HG02759 (cell line): ENCODE data around the gene ADK.
"Not testable (repeated sequence)": the region's sequence is repeated elsewhere in the genome, so short reads cannot be mapped to it uniquely, and the experiment has no call there.

ENCODE experiments used
- ATAC-seq: cut with Tn5 transposase; IDR thresholded peaks from one replicate; pipeline ENCODE4 v1.9.1; 2021; ENCODE audit warnings: mild to moderate bottlenecking, moderate library complexity; ENCODE audit not compliant: unreplicated experiment

Gene ADK

DNA sequence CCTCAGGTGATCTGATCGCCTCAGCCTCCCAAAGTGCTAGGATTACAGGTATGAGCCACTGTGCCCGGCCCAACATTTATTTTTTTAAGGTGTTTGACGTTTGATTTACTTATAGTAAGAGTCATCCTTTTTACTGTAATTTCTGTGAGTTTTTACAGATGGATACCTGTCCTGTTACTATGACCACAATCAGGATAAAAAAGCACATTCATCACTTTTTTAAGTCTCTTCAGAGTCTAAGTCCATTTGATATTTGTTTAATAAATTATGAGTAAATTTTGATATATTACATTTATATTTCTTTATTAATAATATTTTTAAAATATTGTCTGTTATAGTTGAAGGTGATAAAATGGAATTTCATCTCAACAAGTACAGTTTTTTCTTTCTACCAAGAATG lies 374.9 kb downstream of the ADK start:
- ATAC-seq: no peak

DNA sequence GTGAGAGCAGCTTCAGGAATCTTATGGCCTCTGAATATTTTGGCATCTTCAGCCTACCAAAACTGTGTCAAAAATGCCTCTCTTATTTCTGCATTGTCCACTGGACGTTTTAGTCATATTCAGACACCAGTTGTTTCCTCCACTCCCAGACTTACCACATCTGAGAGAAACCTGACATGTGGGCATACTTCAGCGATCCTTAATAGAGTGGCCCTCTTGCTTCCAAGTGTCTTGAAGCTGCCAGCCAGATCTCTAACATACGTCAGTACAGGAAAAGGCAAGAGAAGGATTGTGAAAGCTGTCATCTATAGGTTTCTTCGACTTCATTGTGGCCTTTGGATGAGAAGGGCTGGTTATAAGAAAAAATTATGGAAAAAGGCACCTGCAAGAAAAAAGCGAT lies 376.6 kb downstream of the ADK start:
- not testable (repeated sequence) for ATAC-seq

DNA sequence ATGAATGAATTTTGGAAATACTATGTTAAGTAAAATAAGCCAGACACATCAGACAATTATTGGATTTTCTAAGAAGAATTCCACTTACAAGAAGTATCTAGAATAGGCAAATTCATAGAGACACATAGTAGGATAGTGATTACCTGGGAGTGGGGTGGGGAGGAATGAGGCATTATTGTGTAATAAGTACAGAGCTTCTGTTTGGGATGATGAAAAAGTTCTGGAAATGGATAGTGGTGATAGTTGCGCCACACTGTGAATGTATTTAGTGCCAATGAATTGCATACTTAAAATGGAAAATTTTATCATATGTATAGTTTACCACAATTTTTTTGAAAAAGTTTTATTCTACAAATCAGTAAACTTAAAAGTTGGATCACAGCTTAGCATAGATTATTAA lies 378.2 kb downstream of the ADK start:
- no peak for ATAC-seq

GRCh38 chr10:74530981-74531380 lies 380.0 kb downstream of the ADK start:
- no peak for ATAC-seq

DNA sequence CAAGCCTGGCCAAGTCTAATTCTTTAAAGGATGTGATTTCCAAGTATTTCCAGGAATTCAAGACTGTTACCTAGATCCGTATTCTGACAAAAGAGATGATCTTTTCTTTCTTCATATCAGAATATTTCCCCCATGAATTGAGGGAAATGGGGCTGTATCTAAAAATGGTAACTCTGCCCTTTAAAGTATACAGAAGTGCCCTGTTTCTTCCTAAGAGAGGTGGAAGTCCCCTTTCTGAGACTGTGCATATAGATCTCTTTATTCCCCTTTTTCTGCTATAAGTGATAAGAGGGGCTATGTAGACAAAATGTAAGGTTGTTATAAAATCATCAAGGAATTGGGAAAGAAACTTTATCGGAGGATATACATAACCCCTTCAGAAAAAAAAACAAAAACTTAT lies 388.3 kb downstream of the ADK start:
- no peak for ATAC-seq

DNA sequence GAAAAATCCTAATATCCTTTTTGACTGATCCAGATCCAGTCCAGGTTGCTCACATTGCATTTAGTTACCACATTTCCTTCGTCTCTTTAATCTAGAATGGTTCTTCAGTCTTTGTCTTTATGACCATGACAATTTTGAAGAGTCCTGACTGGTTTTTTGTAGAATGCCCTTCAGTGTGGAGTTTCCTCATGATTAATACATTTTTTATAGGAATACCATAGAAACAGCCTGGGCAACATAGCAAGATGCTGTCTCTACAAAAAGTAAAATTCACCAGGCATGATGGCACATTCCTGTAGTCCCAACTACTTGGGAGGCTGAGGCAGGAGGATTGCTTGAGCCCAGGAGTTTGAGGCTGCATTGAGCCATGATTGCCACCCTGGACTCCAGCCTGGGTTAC lies 390.4 kb downstream of the ADK start:
- no peak for ATAC-seq

DNA sequence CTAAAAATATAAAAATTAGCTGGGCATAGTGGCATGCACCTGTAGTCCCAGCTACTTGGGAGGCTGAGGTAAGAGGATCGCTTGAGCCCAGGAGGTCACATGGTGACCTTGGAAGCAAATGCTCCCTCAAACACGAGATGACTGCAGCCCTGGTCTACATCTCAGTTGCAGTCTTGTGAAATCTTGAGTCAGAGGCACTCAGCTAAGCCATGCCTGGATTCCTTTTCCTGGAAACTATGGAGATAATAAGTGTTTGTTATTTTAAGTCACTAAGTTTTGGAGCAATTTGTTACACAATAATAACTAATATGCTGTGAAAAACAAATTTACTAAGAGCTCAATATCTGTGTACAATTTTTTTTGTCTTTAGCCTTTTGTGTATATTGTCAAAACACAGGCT lies 391.1 kb downstream of the ADK start:
- ATAC-seq: no peak

GRCh38 chr10:74543276-74543675 lies 392.3 kb downstream of the ADK start:
- ATAC-seq: no peak

DNA sequence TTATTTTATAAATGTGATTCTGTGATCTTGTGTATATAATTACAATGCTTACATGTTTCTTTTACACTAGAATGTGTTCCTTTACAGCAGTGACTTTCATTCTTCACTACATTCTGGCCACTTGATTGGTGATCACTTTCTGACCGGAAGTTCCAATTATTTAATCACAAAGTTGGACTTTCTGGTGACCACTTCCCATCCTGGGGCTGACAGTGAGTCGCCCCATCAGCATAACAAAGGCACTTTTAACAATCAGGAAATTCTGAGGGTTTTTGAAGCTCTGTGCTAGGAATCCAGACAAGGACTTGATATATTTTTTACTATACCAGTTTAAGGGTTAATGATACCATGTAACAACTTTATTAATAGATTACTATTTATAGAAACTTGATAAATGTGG lies 393.1 kb downstream of the ADK start:
- no peak for ATAC-seq

DNA sequence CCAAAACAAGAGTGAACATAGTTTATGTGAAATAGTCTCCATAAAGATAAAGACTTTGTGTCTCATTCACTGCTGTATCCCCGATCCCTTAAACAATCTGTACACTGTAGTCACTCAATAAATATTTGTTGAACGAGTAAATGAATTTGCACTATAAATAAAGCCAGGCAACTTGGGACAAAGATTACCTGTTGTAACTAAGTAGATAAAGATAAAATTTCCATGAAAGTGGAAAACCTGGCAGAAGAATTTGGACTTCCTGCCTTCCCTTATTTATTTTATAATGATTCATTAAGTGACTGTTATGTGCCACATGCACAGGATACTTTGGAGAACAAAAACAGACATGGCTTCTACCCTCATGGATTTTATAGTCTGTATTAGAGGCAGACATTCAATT lies 397.7 kb downstream of the ADK start:
- no peak for ATAC-seq

DNA sequence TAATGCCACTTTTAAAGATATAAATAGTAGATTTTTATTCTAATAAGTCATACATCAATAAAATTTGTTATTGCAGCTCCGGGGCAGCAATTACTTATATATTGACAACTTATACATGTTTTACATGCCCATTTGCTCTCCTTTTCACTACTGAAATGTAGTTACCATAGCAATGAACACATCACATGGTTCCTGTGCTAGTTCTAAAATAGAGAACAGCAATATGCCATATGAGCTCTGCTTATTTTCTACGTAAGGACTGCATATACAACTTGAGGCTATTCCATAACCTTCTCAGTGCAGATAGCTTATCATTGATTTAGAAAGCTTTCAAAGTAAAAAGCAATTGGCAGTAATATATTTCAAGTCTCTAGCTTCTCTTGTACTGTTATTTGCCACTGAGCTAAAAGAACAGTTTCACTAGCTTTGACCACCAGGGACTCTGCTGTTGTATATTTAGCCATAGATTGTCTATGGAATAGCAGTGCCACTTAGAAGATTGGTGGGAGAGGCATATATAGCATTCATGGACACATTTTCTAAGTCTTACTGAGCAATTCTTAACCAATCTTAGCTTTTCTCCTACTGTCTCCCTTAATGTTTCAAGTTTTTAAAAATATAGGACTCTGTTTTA lies 405.2 kb downstream of the ADK start:
- no peak for ATAC-seq

GRCh38 chr10:74557098-74557497 lies 406.1 kb downstream of the ADK start:
- ATAC-seq: no peak

DNA sequence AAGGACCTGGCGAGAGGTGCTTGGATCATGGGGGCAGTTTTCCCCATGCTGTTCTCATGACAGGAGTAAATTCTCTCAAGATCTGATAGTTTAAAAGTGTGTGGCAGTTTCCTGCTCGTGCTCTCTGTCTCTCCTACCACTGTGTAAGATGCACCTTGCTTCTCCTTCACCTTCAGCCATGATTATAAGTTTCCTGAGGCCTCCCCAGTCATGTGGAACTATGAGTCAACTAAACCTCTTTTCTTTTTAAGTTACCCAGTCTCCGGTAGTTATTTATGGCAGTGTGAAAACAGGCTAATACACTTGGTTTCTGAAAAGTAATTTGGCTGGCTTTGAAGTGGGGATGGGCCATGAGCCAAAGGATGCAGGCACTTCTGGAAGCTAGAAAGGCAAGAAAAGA lies 407.4 kb downstream of the ADK start:
- ATAC-seq: no peak

DNA sequence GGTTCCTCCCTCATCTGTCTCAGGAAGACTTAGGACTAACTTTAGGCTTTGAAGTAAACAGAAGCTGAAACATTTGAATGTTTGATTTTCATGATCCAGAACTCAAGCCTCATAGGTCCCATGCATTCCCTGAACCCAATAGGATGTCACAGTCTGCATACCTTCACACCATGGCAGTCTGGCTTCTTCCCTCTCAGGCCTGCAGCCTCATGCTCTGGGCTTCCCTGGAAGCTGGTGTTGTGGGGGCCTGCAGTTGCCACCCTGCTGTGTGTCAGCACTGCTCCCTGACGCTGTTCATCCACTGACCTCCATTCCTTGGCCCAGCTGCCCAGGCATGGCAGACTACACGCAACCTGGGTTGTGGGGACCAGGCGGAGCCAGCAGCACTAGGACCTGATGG lies 407.9 kb downstream of the ADK start:
- no peak for ATAC-seq

DNA sequence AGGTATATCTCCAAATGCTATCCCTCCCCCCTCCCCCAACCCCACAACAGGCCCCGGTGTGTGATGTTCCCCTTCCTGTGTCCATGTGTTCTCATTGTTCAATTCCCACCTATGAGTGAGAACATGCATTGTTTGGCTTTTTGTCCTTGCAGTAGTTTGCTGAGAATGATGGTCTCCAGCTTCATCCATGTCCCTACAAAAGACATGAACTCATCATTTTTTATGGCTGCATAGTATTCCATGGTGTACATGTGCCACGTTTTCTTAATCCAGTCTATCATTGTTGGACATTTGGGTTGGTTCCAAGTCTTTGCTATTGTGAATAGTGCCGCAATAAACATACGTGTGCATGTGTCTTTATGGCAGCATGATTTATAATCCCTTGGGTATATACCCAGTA lies 417.9 kb downstream of the ADK start:
- ATAC-seq: not testable (repeated sequence)

DNA sequence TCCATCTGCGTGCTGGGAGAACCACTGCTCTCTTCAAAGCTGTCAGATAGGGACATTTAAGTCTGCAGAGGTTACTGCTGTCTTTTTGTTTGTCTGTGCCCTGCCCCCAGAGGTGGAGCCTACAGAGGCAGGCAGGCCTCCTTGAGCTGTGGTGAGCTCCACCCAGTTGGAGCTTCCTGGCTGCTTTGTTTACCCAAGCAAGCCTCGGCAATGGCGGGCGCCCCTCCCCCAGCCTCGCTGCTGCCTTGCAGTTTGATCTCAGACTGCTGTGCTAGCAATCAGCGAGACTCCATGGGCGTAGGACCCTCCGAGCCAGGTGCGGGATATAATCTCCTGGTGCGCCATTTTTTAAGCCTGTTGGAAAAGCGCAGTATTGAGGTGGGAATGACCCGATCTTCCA lies 422.5 kb downstream of the ADK start:
- not testable (repeated sequence) for ATAC-seq

- no peak for ATAC-seq
These were observed 424.2 kb downstream of the ADK start for GRCh38 chr10:74575191-74575720.

DNA sequence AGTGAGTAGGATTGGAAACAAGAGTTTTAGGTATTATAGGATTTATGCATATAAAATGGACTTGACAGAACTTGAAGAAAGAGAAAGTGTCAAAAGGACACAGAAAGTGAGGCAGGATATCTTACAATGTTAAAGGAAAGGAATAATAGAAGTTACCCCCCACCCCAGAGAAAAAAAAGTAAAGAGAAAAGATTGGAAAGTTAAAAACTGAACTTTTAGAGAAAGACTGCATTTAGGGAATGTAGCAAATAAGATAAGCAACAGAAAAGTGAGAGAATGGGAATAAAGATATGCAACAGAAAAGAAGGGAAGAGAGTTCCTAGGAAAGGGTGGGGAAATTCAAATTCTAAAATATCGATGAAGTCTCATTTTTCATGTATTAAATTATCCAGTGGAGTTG lies 424.9 kb downstream of the ADK start:
- no peak for ATAC-seq

- no peak for ATAC-seq
These were observed 425.6 kb downstream of the ADK start for GRCh38 chr10:74576586-74576985.

GRCh38 chr10:74580438-74580837 lies 429.4 kb downstream of the ADK start:
- not testable (repeated sequence) for ATAC-seq

DNA sequence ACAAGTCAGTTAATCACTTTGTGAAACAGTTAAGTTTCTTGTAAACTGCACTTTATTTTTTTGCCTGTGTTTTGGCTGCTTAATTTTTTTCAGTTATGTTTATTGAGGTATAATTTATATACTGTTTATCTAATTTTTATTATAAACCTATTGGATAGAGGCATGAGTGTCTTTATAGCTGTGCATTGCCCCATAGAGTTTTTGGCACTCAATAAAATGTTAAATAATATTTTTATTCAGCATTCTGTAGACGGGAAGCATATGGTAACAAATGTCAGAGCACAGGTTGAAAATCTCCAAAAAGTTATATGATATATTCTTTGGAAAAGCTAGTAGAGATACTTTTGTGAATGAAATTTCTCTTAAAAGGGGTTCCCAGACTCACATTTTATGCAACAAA lies 431.5 kb downstream of the ADK start:
- no peak for ATAC-seq

DNA sequence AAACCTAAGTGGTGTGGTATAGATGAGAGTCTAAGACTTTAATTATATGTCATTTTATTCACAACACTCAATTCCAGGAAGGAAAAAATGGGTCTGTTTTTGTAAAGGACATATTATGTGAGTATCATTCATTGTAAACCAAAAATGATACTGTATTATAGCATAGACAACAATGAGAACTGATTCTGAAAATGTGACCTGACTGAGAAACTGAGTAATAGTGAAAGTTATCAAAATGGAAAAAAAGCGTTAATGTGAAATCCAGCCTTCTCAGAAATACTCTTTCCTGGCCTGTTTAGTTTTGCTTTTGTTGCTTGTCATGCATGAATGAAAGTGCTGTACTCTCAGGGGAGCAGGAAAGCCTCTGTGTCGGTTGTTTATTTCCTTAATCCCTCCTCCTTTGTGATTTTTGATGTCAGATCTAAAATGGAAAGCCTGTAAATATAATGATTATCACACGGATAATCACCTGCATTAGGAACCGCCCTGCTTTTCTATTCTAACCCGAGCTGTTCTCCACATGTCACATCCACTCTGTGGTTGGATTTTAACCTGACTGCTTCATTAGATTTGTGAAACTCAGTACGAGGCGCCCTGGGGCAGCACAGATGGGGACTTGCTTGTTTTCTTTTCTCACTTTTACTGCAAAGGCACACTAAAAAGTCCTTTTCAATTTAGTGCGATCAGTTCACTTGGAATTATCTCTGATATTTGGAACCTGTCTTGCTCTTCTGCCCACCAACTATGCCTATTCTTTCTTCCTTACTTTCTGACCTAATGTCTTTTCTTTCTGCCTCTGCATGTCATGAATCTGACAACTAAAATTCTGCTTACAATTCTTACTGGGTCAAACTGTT lies 434.4 kb downstream of the ADK start:
- peak; percentile 80 for ATAC-seq
